HS-27A (cell line): Measurements from ENCODE around the gene ADAMTSL4.
"Not testable (repeated sequence)": the region's sequence is repeated elsewhere in the genome, so short reads cannot be mapped to it uniquely, and the experiment has no call there.

Experiments used
- DNase-seq: peaks from one replicate; pipeline ENCODE4 v3.0.0-alpha.2; 2012; ENCODE audit warnings: low read depth, missing footprints

Gene ADAMTSL4

DNA sequence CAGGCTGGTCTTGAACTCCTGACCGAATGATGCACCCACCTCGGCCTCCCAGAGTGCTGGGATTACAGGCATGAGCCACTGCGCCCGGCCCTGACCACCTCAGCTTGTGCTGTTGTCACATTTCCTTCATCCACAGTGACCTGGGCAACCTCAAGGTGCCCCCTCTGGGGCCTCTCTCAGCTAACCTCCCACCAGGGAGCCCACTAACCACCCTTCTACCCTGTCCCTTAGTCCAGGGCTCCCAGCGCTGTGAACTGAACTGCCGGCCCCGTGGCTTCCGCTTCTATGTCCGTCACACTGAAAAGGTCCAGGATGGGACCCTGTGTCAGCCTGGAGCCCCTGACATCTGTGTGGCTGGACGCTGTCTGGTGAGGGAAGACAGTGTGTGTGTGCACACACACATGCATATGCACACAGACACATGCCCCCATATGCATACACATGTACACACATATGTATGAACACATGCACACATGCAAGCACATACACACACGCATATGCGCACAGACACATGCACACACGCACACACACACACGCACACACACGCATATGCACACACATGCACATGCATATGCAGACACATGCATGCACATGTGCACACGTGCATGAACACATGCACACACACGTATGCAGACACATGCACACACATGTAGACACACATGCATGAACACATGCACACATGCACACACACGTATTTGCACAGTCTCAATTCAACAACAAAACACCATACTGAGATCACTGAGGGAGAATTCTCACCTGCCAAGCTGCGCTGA lies 6.2 kb downstream of the ADAMTSL4 start:
- DNase-seq, result no peak

DNA sequence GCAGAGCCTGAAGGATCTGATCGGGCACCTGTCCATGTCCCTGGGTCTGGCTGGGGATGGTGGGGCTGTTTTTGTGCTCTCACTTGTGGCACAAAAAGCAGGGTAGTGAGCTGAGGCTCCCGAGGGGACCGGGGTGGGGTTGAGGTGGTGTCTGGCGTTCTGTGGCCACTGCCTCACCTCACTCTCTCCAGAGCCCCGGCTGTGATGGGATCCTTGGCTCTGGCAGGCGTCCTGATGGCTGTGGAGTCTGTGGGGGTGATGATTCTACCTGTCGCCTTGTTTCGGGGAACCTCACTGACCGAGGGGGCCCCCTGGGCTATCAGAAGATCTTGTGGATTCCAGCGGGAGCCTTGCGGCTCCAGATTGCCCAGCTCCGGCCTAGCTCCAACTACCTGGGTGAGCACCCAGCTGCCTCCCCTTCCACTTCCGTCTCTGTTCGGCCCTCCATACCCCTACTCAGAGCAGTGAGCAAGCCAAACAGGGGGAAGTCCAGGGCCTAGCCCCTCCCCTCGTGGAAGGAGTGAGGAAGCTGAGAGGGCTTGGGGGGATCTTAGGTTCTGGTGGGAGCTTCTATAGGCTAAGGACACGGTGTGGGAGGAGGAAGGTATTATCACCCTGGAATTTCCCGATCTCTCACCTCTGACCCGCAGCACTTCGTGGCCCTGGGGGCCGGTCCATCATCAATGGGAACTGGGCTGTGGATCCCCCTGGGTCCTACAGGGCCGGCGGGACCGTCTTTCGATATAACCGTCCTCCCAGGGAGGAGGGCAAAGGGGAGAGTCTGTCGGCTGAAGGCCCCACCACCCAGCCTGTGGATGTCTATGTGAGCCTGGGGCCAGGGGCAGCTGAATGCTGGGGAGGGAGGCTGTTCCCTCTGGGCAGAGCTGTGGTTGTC lies 7.0 kb downstream of the ADAMTSL4 start:
- no peak for DNase-seq

DNA sequence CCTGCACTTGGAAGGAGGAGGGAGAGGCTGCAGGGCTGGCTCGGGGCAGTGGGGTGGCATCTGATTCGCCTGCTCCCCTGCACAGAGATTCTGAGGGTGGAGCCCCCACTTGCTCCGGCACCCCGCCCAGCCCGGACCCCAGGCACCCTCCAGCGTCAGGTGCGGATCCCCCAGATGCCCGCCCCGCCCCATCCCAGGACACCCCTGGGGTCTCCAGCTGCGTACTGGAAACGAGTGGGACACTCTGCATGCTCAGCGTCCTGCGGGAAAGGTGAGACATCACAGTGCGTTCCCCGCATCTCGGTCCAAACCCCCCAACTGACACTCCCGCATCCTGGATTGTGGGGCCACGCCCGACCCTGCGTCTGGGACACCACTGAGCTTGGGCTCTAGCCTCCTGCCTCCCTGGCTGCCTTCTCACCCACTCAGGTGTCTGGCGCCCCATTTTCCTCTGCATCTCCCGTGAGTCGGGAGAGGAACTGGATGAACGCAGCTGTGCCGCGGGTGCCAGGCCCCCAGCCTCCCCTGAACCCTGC lies 7.9 kb downstream of the ADAMTSL4 start:
- DNase-seq, result no peak

DNA sequence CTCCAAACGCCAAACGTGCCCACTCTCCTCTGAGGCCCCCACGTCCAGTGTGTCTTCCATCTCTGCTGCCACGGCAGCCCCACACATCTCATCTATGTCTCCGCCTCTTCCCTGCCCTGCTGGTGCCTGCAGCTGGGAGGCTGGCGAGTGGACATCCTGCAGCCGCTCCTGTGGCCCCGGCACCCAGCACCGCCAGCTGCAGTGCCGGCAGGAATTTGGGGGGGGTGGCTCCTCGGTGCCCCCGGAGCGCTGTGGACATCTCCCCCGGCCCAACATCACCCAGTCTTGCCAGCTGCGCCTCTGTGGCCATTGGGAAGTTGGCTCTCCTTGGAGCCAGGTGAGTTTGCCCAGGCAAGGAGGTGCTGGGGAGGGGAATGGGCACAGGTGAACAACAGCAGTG lies 8.6 kb downstream of the ADAMTSL4 start:
- DNase-seq, result no peak

DNA sequence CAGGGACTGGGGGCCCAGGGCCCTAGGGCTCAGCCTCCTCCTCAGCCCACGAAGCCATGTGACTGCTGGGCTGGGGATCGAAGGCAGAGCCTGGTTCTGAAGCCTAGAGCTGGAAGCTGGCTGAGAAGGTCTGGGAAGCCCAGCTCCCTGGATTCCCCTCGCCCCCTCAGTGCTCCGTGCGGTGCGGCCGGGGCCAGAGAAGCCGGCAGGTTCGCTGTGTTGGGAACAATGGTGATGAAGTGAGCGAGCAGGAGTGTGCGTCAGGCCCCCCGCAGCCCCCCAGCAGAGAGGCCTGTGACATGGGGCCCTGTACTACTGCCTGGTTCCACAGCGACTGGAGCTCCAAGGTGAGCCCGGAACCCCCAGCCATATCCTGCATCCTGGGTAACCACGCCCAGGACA lies 9.1 kb downstream of the ADAMTSL4 start:
- DNase-seq, result no peak

DNA sequence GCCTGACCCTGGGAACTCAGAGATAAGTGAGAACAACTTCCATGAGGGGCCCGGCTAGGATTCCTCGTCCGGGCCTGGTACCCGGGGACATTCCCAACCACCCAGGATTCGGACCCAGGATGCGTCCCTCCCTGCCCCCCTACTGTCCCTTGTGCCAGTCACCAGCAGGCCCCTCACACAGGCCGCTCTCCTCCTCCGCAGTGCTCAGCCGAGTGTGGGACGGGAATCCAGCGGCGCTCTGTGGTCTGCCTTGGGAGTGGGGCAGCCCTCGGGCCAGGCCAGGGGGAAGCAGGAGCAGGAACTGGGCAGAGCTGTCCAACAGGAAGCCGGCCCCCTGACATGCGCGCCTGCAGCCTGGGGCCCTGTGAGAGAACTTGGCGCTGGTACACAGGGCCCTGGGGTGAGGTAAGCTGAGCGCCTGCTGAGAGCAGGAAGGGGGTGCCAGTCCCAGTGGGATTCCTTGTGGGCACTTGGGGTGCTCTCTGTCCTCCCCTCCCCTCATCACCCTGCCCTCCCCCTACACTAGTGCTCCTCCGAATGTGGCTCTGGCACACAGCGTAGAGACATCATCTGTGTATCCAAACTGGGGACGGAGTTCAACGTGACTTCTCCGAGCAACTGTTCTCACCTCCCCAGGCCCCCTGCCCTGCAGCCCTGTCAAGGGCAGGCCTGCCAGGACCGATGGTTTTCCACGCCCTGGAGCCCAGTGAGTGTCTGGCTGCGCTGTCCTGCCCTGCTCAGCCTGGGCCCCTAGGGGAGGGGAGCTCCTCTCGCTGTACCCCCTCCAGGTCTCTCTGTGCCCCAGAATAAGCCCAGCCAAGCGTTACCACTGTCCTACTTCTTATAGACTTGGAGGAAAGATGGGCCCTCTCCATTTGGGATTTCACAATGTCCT lies 9.8 kb downstream of the ADAMTSL4 start:
- DNase-seq, result no peak

DNA sequence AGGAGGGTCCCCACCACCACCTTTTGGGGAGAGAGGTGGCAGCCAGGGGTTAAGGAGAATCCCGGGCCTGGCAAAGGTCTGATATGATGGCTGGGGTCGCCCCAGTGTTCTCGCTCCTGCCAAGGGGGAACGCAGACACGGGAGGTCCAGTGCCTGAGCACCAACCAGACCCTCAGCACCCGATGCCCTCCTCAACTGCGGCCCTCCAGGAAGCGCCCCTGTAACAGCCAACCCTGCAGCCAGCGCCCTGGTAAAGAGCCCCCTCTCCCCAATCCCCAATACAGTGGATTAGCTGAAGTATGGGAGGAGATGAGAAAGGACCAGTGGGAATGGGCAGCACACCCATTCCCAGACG lies 10.4 kb downstream of the ADAMTSL4 start:
- no peak for DNase-seq

DNA sequence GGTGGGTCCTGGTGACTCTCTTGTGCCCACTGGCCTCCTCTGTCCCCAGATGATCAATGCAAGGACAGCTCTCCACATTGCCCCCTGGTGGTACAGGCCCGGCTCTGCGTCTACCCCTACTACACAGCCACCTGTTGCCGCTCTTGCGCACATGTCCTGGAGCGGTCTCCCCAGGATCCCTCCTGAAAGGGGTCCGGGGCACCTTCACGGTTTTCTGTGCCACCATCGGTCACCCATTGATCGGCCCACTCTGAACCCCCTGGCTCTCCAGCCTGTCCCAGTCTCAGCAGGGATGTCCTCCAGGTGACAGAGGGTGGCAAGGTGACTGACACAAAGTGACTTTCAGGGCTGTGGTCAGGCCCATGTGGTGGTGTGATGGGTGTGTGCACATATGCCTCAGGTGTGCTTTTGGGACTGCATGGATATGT lies 10.8 kb downstream of the ADAMTSL4 start:
- DNase-seq, result no peak

DNA sequence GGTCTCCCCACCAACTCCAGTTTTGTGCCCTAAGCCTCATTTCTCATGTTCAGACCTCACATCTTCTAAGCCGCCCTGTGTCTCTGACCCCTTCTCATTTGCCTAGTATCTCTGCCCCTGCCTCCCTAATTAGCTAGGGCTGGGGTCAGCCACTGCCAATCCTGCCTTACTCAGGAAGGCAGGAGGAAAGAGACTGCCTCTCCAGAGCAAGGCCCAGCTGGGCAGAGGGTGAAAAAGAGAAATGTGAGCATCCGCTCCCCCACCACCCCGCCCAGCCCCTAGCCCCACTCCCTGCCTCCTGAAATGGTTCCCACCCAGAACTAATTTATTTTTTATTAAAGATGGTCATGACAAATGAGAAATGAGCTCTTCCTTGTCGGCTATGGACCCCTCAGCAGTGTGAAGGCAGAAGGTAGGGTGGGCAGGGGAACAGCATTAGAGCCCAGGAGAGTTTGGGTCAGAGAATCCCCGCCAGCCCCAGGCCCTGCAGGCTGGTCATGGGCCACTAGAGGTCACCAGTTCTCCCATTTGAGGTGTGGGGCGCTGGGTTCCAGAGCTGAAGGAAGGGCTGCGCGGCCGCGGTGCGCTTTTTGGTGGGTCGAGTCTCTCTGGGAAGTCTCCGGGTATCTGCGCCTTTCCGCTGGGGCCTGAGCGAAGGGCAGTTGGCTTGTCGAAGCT lies 11.5 kb downstream of the ADAMTSL4 start:
- no peak for DNase-seq

DNA sequence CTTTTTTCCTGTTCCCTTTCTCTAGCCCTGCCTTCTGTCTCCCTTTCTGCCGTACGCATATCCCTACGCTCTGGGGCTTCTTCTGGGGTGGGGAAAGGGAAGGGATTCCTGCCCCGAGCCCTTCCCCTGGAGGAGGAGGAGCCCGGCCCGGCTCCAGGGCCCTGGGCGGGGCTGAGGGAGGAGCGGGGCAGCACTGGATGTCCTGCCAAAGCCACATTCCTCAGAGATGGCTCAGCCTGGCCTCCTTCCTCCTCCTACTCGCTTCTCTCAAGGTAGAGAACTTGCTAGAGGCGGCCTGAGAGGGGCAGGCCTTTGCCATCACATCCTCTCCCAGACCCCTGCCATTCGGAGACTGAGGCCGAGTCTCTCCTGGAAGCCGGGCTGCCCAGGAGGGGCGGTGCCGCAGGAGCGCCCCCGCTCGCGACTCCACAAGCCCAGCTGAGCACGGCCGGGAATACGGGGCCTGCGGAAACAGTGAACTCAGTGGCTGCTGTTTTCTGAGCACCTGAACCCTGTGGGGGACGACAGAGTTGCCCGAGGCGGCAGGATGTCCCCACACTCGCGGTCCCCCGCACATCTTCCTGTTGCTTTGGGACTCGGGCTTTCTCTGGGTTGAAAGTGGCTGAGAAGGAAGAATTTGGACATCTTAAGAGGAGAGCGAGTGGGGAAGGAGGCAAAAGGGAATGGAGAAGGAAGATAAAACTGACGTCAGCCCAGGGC lies 12.2 kb downstream of the ADAMTSL4 start:
- peak; percentile 95 for DNase-seq

DNA sequence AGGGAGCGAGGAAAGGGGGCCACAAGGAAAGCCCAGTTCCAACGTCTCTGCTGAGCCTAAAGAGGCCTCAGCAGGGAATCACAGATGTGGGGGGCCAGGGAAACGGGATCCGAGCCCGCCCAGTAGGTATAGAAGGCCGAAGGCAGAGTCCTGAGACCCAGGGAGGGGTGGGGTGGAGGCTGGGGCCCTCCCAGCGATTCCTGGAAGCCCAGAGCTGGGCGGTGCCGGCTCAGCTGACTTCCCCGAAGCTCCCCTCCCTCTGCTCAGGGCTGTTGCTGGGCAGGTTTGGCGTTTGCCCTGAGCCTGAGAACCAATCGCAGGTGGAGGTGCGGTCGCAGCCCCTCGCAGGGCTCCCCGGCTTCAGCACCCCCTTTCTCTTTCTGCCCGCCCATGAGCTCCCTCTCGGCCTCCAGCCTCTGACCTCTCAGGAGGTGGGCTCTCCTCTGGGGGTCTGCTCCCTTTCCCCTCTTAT lies 12.8 kb downstream of the ADAMTSL4 start:
- DNase-seq, result no peak

DNA sequence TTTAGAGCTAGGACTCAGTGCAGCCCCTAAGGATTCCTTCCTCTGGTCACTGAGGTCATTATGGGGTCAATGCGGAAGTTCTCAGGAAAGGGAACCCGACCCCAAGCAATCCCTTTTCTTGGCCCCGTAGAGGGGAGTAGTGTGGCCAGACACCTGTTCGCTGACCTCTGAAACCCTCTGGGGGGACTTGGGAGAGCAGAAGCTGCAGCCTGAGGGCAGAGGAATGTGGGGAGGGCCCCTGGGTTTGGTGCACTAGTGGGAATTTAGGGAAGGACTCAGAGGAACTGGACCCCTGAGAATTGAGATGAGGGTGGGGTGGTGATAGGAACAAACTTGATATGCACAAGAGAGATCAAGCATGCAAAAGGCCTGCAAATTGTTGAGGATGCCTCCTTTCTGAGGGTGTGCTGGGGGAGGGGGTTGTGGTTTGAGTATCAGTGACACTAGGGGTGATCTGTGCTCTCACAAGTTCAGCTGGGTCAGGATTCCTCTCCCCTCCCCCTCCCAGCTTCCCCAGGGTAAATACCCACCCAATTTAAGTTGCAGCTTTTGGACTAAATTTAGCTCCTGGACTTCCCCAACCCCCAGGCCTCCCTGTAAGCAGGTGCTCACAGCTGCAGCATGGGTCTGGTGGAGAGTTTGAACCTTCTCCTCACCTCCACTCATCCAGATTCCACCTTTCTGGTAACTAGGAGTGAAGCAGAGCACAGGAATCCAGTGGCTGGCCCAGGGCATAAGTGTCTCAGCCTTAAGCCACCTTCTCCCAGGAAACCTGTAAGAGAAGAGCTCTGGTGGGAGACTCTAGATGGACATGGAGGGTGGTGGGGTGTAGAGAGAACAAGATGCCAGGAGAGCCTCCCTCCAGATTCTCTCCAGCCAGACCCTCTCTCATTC lies 13.5 kb downstream of the ADAMTSL4 start:
- DNase-seq, result no peak

DNA sequence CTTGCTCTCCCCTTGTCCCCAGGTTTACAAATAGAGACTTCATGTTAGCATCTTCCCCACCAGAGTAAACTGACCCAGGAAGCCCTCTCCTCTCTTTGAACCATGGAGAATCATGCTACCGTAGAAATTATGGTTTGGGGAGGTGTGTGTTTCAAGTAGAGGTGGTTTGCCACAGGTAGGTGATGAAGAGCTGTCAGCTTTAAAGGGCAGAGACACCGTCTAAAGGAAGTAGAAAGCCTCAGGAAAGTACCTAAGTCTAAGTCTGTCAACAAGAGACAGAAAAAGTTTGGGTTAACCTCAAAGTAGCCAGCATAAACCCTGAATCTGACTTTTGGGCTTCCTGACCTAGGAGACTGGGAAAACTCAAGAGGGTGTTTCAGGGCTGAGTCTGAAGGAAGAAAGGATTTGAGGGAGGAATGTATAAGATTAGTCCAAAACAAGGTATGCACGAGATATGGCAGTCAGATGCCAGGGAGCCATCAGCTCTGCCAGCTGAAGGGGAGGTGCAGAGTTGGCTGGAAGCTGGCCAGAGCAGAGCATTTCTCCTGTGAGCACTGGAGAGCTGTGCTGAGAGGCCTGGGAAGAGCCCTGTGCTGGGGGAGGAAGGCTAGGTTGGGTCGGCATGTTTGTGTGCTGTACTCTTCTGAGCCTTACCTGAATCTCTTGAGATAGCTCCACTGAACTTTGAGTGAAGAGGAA lies 14.3 kb downstream of the ADAMTSL4 start:
- DNase-seq, result no peak

DNA sequence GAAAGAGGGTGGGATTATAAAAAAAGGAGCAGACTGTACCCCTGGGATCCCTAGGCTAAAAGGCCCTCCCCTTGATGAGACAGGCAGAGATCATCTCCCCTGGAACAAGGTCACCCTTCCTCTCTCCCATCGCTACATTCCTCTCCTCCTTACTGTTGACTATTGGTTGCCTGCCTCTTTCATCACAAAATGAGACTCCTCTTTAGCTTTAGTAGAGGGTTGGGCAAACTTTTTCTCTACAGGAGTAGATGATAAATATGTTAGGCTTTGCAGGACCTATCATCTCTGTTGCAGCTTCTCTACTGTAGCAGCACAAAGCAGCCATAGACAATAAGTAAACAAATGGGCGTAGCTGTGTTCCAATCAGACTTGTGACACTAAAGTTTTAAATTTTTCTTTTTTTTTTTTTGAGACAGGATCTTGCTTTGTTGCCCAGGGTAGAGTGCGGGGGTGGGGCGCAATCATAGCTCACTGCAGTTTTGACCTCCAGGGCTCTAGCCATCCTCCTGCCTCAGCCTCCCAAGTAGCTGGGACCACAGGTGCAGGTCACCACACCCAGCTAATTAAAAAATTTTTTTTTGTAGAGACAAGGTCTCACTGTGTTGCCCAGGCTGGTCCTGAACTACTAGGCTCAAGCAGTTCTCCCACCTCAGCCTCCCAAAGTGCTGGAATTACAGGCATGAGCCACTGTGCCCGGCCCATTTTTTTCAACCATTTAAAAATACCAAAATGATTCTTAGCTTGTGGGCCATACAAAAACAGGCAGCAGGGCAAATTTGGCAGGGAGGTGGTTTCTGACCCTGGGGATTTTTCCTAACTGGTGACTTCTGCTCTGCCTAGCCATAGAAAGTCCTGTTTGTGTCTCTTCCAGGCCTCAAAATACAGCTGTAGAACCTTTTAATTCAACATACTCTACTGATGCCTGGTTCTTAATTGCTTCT lies 15.1 kb downstream of the ADAMTSL4 start:
- DNase-seq, result no peak

DNA sequence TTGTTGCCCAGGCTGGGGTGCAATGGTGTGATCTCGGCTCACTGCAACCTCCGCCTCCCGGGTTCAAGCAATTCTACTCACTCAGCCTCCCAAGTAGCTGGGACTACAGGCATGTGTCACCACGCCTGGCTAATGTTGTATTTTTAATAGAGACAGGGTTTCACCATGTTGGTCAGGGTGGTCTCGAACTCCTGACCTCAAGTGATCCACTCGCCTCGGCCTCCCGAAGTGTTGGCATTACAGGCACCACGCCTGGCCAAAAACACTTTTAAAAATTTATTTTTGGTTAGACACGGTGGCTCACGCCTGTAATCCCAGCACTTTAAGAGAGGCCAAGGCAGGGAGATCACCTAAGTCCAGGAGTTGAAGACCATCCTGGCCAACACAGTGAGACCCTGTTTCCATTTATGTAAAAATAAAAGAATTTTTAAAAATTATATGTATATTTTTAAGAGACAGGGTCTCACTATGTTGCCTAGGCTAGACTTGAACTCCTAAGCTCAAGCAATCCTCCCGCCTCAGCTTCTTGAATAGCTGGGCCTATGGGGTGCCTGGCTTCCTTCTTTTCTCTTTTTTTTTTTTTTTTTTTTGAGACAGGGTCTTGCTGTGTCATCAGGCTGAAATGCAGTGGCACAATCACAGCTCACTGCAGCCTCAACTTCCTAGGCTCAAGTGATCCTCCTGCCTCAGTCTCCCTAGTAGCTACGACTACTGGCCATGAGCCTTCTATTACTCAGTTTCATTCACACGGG lies 16.2 kb downstream of the ADAMTSL4 start:
- not testable (repeated sequence) for DNase-seq

DNA sequence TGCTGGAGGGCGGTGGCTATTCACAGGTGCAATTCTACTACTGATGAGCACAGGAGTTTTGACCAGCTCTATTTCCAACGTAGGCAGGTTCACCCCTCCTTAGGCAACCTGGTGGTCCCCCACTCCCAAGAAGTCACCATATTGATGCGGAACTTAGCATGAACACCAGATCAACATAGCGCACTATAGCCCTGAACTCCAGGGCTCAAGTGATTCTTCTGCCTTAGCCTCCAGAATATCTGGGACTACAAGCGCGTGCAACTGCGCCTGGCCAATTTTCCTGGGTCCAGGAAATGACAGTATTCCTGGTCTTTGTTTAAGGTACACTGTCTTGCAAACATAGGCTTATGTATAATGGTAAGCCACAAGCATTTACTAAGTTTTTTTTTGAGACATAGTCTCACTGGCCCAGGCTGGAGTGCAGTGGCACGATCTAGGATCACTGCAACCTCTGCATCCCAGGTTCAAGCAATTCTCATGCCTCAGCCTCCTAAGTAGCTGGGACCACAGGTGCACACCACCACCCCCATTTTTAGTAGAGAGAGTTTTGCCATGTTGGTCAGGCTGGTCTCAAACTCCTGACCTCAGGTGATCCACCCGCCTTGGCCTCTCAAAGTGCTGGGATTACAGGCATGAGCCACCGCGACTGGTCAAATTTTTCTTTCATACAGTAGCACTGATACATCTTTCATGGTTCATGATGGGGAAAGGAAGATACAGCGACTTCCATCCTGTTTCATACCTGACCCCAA lies 17.6 kb downstream of the ADAMTSL4 start:
- DNase-seq, result no peak
